ENCODE data around the gene FKBP6.

The FKBP6 gene

GRCh38 chr7:73328696-73329095 is 735 bp downstream of the FKBP6 start:
- Histone ChIP-seq H3K4me3 (replicated peaks; ENCODE audit: low read depth, low read length) (no peak overlapping the region), H3K27me3 (replicated peaks; ENCODE audit: control insufficient read depth, insufficient read depth, low read length) (no peaks in the 10 kb centered on the region), H3K36me3 (ENCODE audit: control insufficient read depth, insufficient read depth, low read length) (no peaks in the 10 kb centered on the region)
- DNase-seq (ENCODE audit: extremely low read depth, insufficient read length) = no peak
- TF ChIP-seq, protein P1, sequence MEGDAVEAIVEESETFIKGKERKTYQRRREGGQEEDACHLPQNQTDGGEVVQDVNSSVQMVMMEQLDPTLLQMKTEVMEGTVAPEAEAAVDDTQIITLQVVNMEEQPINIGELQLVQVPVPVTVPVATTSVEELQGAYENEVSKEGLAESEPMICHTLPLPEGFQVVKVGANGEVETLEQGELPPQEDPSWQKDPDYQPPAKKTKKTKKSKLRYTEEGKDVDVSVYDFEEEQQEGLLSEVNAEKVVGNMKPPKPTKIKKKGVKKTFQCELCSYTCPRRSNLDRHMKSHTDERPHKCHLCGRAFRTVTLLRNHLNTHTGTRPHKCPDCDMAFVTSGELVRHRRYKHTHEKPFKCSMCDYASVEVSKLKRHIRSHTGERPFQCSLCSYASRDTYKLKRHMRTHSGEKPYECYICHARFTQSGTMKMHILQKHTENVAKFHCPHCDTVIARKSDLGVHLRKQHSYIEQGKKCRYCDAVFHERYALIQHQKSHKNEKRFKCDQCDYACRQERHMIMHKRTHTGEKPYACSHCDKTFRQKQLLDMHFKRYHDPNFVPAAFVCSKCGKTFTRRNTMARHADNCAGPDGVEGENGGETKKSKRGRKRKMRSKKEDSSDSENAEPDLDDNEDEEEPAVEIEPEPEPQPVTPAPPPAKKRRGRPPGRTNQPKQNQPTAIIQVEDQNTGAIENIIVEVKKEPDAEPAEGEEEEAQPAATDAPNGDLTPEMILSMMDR (IDR thresholded peaks at IDR 0.05; ENCODE audit: insufficient read depth, low read length, poor library complexity, severe bottlenecking) = no peak

GRCh38 chr7:73329861-73330581 is 2.1 kb downstream of the FKBP6 start:
- no peaks in the 10 kb centered on the region for H3K36me3 ChIP-seq (ENCODE audit: control insufficient read depth, insufficient read depth, low read length)
- no peaks in the 10 kb centered on the region for H3K27me3 ChIP-seq (replicated peaks; ENCODE audit: control insufficient read depth, insufficient read depth, low read length)
- H3K4me3 ChIP-seq (replicated peaks; ENCODE audit: low read depth, low read length) = no peak overlapping the region
- TF ChIP-seq, protein P1 (IDR thresholded peaks at IDR 0.05; ENCODE audit: insufficient read depth, low read length, poor library complexity, severe bottlenecking) = no peak
- DNase-seq (ENCODE audit: extremely low read depth, insufficient read length) = no peak

DNA sequence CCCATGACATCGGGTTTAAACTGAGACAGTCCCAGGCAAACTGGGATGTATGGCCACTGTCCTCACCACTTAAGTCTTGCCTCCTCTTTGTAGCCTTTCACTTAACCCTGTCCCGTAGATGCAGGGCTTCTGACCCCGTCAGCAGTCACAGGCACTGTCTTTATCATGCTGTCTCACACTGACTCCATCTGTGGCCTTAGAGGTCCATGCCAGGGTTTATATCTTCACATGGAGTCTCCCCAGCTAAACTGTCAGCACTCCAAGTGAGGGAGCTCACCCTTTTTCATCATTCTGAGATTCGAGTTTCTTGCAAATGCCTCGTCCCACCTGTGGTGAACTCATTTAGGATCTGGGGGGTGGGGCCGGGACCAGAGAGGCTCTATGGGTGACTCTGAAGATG is 2.8 kb downstream of the FKBP6 start:
- no peak overlapping the region for H3K4me3 ChIP-seq (replicated peaks; ENCODE audit: low read depth, low read length)
- DNase-seq (ENCODE audit: extremely low read depth, insufficient read length) = no peak

DNA sequence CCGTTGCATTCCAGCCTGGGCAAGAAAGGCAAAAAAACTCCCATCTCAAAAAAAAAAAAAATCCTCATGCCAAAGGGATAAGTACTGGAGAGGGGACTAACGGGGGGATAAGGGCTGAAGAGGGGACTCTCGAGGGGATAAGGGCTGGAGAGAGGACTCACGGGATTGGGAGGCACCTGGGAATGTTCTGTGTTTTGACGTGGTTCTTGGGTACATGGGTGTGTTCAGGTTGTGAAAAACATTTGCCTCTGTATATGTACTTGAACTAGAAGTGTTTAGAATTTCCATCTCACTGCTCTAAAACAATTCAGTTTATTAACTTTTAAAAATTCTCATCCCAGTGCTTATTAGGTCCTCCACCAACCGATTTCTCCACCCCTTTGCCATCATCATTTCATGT is 4.5 kb downstream of the FKBP6 start:
- no peaks in the 10 kb centered on the region for H3K36me3 ChIP-seq (ENCODE audit: control insufficient read depth, insufficient read depth, low read length)
- H3K4me3 ChIP-seq (replicated peaks; ENCODE audit: low read depth, low read length) = no peak overlapping the region
- DNase-seq (ENCODE audit: extremely low read depth, insufficient read length) = no peak
- no peaks in the 10 kb centered on the region for H3K27me3 ChIP-seq (replicated peaks; ENCODE audit: control insufficient read depth, insufficient read depth, low read length)
- TF ChIP-seq, protein P1 (IDR thresholded peaks at IDR 0.05; ENCODE audit: insufficient read depth, low read length, poor library complexity, severe bottlenecking) = no peak

More for the DNA sequence above, 2.8 kb downstream of the FKBP6 start:
- TF ChIP-seq, protein P1 (IDR thresholded peaks at IDR 0.05; ENCODE audit: insufficient read depth, low read length, poor library complexity, severe bottlenecking) = no peak
- Histone ChIP-seq H3K27me3 (replicated peaks; ENCODE audit: control insufficient read depth, insufficient read depth, low read length) (no peaks in the 10 kb centered on the region), H3K36me3 (ENCODE audit: control insufficient read depth, insufficient read depth, low read length) (no peaks in the 10 kb centered on the region)

- Histone ChIP-seq H3K27me3 (replicated peaks; ENCODE audit: control insufficient read depth, insufficient read depth, low read length) (no peaks in the 10 kb centered on the region), H3K36me3 (ENCODE audit: control insufficient read depth, insufficient read depth, low read length) (no peaks in the 10 kb centered on the region), H3K4me3 (replicated peaks; ENCODE audit: low read depth, low read length) (no peak overlapping the region)
- DNase-seq (ENCODE audit: extremely low read depth, insufficient read length) = no peak
- TF ChIP-seq, protein P1 (IDR thresholded peaks at IDR 0.05; ENCODE audit: insufficient read depth, low read length, poor library complexity, severe bottlenecking) = no peak
Observed at GRCh38 chr7:73338321-73338720, 10.4 kb downstream of the FKBP6 start.

Measured in GM06990 (cell line).